EH (cell line): ENCODE results near the gene CRYBG3.
A peak's percentile ranks its signal among the peaks of the same experiment; 100 is the strongest.

Experiments
- DNase-seq: peaks from one replicate; pipeline ENCODE4 v3.0.0-alpha.2; 2015; ENCODE audit warnings: low read depth

CRYBG3 gene

DNA sequence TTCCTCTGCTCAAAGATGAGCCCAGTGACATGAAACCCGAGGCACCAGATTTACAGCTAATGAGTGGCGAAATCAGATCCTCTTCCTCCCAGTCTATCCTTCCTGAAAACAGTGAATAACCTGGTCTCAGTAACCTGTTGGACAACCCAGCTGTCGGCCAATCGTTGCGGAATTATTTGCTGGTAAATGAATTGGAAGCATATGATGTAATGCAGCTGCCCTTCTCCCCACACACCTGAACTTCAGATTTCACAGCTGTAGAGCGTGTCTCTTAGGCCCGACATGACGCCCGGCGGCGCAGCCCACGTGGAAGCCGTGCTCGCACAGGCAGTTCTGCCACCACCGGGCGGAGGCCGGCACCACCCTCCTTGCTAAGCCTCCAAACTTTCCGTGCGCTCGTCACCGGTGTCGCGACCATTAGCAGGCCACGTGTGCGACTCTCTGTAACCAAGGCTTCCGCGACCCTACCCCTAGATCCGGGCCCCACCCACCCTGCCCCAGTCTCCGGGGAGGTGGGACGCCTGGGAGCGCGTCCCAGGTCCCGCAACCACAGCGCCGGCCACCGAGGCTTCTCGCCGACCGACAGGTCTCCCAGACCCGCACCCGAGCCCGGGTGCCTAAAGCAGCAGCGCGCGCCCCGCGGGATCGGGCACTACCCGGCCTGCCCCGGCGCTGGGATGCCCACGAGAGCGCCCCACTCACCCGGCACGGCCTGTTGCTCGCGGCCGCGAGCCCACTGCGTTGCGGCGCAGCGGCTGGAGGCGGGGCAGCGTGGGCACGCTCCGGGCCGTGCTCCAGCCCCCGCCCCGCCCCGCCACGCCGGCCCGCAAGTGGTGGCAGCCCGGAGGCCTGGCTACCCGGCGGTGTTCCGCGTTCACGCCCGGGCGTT is 150.1 kb downstream of the CRYBG3 start, which contains the start of gene RIOX2:
Gene RIOX2, minus strand, starts transcription at position 753 of the 889 bp plus-strand sequence. CDS start 4,838 bp downstream, outside the sequence.
- peak; percentile 74 for DNase-seq

DNA sequence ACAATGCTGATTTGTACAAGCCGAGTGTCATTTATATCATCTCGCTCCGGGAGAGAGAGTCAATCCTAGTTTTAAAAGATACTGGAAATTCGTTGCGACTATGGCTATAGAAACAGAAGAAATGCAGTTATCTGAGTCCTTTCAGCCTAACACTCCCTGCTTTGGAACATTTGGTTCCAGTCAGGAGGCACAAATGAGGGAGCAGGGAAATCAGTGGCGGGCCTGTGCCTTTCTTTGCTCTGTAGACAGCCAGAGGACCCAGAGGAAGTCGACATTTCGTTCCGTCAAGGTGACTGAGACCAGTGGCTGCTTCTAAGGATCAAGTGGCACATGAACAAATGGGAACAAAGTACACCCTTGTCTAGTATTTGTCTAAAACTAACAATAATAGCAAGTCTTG is 151.2 kb downstream of the CRYBG3 start:
- DNase-seq: no peak

DNA sequence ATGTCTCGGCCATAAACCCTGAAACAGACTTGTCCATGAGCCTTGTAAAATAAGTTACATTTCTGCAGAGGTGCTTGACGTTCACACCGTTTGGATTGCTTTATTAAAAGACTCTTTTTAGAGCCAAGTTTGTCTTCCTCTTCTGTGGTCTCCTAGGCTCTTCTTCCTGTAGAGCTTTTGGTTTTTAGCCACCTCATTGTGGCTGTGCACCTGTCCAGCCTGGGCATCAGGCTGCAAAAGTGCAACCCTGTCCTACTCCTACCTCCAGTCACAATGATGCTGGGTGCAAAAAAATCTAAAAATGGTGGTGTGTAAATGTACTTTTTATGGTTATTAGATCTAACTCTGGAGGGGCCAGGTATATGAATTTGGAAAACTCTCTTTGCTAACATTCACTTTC is 153.2 kb downstream of the CRYBG3 start:
- DNase-seq: no peak

GRCh38 chr3:97975466-97975865 is 153.7 kb downstream of the CRYBG3 start:
- DNase-seq: no peak

- DNase-seq: no peak
These were observed 157.8 kb downstream of the CRYBG3 start for GRCh38 chr3:97979610-97980009.

- DNase-seq: no peak
These were observed 160.1 kb downstream of the CRYBG3 start for GRCh38 chr3:97981886-97982285.

DNA sequence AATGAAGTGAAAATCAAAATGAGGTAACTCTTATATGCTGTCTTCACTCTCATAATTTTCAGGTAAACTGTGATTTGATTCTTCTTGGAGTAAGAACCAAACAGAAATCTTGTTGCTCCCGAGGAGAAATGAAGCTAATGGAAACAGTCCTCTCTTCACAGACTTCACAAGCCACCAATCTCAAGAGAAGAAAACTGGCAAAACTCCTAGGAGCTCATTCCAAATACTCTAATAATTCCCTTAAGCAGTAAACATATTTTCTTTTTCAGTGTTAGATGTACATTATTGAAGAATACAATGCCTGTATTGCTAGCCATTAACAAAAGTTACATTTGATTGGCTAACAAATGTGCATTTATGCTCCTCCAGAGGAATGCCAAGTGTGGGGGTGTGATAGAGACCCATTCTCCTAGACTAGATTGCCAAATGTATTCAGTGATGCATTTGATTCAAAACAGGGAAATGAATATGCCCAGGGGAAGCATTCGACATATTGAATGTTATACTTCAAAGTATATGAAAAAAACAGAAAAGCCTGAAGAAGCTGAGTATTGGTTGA is 162.2 kb downstream of the CRYBG3 start:
- no peak for DNase-seq

DNA sequence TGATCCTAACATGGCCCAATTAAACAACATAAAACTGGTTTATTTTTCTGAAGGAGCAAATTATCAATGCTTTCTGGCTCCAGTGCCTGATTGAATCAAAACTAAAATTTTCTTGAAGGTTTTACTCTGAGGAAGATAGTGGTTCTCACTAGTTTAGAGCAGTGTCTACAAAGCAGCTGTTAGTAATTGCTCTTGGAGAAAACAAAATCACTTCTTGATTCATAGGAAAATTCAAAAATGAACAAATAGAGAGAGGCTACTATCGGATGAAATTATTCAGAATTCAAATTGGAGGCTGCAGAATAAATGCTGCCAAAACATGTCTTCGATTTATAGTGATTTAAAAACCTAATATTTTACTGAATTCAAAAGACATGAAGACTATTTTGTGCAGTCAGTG is 165.5 kb downstream of the CRYBG3 start:
- DNase-seq: no peak

DNA sequence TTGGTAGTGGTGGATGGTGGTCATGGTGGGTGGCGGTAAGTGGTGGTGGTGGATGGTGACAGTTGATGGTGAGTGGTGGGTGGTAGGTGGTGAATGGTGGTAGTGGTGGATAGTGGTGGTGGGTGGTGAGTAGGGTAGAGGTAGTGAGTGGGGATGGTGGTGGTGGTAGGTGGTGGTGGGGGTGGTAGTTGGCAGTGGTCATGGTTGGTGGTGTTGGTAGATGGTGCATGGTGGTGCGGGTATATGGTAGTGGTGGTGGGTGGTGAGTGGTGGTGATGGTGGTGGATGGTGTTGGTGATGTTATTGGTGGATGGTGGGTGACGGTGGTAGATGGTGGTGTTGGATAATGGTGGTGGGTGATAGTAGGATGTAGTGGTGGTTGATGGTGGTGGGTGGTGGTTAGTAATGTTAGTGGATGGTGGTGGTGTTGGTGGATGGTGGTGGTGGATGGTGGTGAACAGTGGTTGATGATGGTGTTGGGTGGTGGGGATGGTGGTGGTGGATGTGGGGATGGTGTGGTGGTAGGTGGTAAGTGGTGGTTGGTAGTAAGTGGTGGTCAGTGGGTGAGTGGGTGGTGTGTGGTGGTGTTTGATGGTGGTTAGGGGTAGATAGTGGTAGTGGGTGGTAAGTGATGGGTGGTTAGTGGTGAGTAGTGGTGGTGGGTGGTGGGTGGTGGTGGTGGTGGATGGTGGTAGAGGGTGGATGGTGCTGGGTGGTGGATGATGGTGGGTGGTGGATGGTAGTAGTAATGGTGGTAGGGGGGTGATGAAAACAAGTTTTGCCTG is 167.2 kb downstream of the CRYBG3 start:
- no peak for DNase-seq

DNA sequence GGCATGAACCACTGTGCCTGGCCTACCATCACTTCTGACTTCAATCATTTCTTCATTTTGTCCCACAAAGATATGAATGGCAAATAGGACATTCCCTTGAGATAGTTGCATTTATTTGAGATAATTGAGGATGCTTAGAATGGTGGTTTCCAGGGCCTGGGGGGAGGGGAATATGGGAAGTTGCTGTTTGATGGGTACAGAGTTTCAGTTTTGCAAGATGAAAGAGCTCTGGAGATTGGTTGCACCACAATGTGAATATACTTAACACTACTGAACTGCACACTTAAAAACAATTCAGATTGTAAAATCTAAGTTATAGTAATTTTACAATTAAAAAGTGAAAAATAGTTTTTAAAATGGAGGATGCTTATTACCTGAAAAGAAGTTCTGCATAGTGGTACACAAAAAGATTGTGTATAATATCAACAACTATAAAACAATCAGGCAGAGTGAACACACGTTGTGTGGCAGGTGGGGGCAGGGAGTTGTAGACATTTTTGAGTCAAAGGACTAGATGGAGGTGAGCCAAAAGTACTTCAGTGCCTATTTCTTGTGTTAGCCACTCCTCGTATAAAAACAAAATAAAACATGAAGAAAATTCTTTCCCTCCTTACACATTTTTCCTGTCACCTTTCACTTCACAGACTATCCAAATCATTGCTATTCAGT is 168.9 kb downstream of the CRYBG3 start:
- DNase-seq: no peak

GRCh38 chr3:97991293-97991682 is 169.5 kb downstream of the CRYBG3 start:
- DNase-seq: no peak

DNA sequence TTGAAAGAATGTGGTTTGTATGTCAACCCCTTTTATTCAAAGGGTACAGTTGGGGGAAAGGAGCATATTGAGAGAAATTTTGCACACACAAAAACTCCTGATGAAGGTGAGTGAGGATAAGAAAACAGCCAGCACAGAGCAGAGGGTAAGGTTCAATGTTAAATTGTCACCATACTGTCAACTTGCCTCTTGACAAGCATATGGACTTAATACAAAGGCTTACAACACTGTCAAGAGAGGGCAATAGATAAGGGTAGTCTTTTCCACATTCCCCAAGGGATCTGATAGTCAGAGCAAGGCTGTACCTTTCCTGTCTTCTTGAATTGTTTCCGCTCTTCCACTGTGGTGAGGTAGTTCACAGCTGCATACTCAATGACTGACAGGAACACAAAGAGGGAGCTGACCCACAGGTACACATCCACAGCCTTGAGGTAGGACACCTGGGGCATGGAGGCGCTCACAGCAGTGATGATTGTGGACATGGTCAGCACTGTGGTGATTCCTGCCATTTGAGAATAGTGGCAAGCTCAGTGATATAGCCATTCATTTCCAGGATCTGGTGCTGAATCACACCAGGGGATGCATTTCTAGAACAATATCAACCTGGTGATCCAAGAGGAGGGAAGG is 170.8 kb downstream of the CRYBG3 start:
- no peak for DNase-seq

- DNase-seq: no peak
These were observed 171.7 kb downstream of the CRYBG3 start for GRCh38 chr3:97993526-97993925.

GRCh38 chr3:97994328-97994945 is 172.6 kb downstream of the CRYBG3 start:
- no peak for DNase-seq
